Fibroblast of pulmonary artery (primary cell): ENCODE measurements around the gene INTS6.

Experiments
- DNase-seq: peaks from one replicate; pipeline ENCODE4 v3.0.0-alpha.2; 2010; ENCODE audit warnings: low read depth
- H3K4me3 ChIP-seq: replicated peaks from 2 replicates; pipeline ENCODE4 v1.5.1; 2011; ENCODE audit warnings: low read depth, mild to moderate bottlenecking, control low read depth, low read length, moderate library complexity
- CTCF ChIP-seq: IDR thresholded peaks from 2 replicates; pipeline ENCODE4 v1.5.1; 2011; ENCODE audit warnings: mild to moderate bottlenecking, control low read depth, low read length, inconsistent platforms; ENCODE audit errors: missing control alignments

The INTS6 gene

GRCh38 chr13:51452361-51453206 is at the start of gene INTS6:
TSS of gene INTS6 (minus strand) at chr13:51453036. CDS start at chr13:51452525, 511 bp downstream.
- no peak for TF ChIP-seq CTCF
- DNase-seq: peak; percentile 99
- H3K4me3 ChIP-seq: peak within 1 kb of the TSS; percentile 86

- DNase-seq: no peak
- H3K4me3 ChIP-seq: no peak overlapping the region
- no peak for TF ChIP-seq CTCF
Measured at GRCh38 chr13:51502153-51502651, 49.4 kb upstream of the INTS6 start.

- DNase-seq: peak; percentile 56
- TF ChIP-seq CTCF: no peak
- H3K4me3 ChIP-seq: no peak overlapping the region
Measured at GRCh38 chr13:51501592-51502152, 48.8 kb upstream of the INTS6 start.

- H3K4me3 ChIP-seq: no peak overlapping the region
- TF ChIP-seq CTCF: no peak
- no peak for DNase-seq
Measured at GRCh38 chr13:51501096-51501495, 48.3 kb upstream of the INTS6 start.

- H3K4me3 ChIP-seq: no peak overlapping the region
- DNase-seq: no peak
- no peak for TF ChIP-seq CTCF
Measured at GRCh38 chr13:51500687-51501086, 47.9 kb upstream of the INTS6 start.

GRCh38 chr13:51499841-51500240 is 47.0 kb upstream of the INTS6 start:
- no peak overlapping the region for H3K4me3 ChIP-seq
- no peak for DNase-seq
- no peak for TF ChIP-seq CTCF
